HG03378 (cell line): ENCODE results near the gene IRGC.
"Not testable (repeated sequence)": the region's sequence is repeated elsewhere in the genome, so short reads cannot be mapped to it uniquely, and the experiment has no call there.

Experiments
- ATAC-seq: cut with Tn5 transposase; IDR thresholded peaks from one replicate; pipeline ENCODE4 v1.9.1; 2021; ENCODE audit warnings: mild to moderate bottlenecking, moderate library complexity; ENCODE audit not compliant: unreplicated experiment

Gene IRGC

GRCh38 chr19:43715776-43716175 lies at the start of gene IRGC:
IRGC (plus strand) TSS chr19:43716076; CDS start chr19:43718559, 2,483 bp downstream.
- ATAC-seq, result no peak

GRCh38 chr19:43667126-43667875 lies 48.6 kb upstream of the IRGC start:
- ATAC-seq, result no peak

- no peak for ATAC-seq
Measured at GRCh38 chr19:43667876-43668405, 47.9 kb upstream of the IRGC start.

- peak; percentile 83 for ATAC-seq
Measured at GRCh38 chr19:43668406-43669109, 47.3 kb upstream of the IRGC start.

GRCh38 chr19:43672061-43672679 lies 43.7 kb upstream of the IRGC start:
- no peak for ATAC-seq

- ATAC-seq, result no peak
Measured at GRCh38 chr19:43673637-43674036, 42.2 kb upstream of the IRGC start.

- no peak for ATAC-seq
Measured at GRCh38 chr19:43674183-43674582, 41.7 kb upstream of the IRGC start.

GRCh38 chr19:43674596-43674995 lies 41.3 kb upstream of the IRGC start:
- no peak for ATAC-seq

GRCh38 chr19:43675269-43675879 lies 40.5 kb upstream of the IRGC start:
- no peak for ATAC-seq

- no peak for ATAC-seq
Measured at GRCh38 chr19:43675906-43676305, 40.0 kb upstream of the IRGC start.

- no peak for ATAC-seq
Measured at GRCh38 chr19:43678512-43679261, 37.2 kb upstream of the IRGC start.

GRCh38 chr19:43681821-43682220 lies 34.1 kb upstream of the IRGC start:
- ATAC-seq, result no peak

GRCh38 chr19:43682269-43682668 lies 33.6 kb upstream of the IRGC start:
- ATAC-seq, result not testable (repeated sequence)

GRCh38 chr19:43682824-43683661 lies 32.8 kb upstream of the IRGC start:
- ATAC-seq, result no peak

- ATAC-seq, result no peak
Measured at GRCh38 chr19:43683905-43684304, 32.0 kb upstream of the IRGC start.

GRCh38 chr19:43684326-43684725 lies 31.6 kb upstream of the IRGC start:
- no peak for ATAC-seq

GRCh38 chr19:43687660-43687997 lies 28.2 kb upstream of the IRGC start:
- no peak for ATAC-seq

GRCh38 chr19:43688059-43688701 lies 27.7 kb upstream of the IRGC start:
- no peak for ATAC-seq

- no peak for ATAC-seq
Measured at GRCh38 chr19:43690444-43690843, 25.4 kb upstream of the IRGC start.
